Brain pericyte (primary cell): Measurements from ENCODE around the gene RSF1.

Source experiments
- DNase-seq: peaks from one replicate; pipeline ENCODE4 v3.0.0-alpha.2; 2012; ENCODE audit warnings: low read depth, low spot score

Gene RSF1

DNA sequence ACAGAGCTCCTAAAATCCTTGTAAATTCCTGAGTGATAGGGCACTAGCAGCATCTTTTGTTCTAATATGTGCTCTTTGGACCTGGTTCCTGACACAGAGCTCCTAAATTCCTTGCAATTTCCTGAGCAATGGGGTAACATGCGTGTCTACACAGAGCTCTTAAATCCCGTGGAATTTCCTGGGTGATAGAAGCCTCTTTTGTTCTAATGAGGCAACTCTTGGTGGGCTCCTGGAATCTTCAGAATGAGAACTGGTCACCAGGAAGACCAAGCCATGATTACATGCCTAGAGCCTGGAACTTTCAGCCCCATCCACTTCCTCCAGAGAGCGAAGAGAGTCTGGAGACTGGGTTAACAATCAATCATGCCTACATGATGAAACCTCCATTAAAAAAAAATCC lies 19.0 kb downstream of the RSF1 start:
- no peak for DNase-seq

DNA sequence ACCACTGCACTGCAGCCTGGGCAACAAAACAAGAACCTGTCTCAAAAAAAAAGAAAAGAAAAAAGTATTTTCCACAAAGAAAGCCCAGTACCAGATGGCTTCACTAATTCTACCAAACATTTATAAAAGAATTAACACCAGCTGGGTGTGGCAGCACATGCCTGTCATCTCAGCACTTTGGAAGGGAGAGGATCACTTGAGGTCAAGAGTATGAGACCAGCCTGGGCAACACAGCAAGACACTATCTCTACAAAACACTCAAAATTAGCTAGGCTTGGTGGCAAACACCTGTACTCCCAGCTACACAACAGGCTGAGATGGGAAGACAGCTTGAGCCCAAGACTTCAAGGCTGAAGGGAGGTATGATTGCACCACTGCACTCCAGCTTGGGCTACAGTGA lies 20.1 kb downstream of the RSF1 start:
- DNase-seq = no peak

DNA sequence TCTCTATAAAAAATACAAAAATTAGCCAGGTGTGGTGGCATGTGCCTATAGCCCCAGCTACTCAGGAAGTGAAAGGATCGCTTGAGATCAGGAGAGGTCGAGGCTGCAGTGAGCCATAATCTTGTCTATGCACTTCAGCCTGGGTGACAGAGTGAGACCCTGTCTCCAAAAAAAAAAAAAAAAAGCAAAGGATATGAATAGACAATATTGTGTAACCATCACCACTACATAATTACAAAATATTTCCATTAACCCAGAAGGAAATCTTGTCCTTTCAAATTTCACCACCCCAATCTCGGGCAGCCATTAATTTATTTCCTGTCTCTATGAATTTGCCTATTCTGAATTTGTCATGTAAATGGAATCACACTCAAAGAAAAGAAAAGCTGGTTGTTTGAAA lies 21.2 kb downstream of the RSF1 start:
- DNase-seq = no peak

DNA sequence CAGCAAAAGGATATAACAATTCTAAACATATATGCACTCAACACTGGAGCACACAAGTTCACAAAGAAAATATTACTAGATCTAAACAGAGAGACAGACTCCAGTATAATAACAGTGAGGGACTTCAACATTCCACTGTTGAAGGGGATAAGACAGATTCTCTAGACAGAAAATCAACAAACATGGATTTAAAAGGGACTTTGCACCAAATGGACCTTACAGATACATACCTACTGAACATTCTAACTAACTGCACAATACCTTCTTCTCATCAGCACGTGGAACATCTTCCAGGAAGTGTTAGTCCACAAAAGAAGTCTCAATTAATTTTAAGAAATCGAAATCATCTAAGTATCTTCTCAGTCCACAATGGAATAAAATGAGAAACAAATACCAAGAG lies 26.6 kb downstream of the RSF1 start:
- DNase-seq = no peak

DNA sequence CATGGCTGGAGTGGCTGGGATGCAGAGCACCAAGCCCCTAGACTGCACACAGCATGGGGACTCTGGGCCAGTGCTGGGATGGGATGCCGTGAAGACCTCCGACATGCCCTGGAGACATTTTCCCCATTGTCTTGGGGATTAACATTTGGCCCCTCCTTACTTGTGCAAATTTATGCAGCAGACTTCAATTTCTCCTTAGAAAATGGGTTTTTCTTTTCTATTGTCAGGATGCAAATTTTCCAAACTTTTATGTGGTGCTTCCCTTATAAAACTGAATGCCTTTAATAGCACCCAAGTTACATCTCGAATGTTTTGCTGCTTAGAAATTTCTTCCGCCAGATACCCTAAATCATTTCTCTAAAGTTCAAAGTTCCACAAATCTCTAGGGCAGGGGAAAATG lies 29.2 kb downstream of the RSF1 start:
- DNase-seq = no peak

DNA sequence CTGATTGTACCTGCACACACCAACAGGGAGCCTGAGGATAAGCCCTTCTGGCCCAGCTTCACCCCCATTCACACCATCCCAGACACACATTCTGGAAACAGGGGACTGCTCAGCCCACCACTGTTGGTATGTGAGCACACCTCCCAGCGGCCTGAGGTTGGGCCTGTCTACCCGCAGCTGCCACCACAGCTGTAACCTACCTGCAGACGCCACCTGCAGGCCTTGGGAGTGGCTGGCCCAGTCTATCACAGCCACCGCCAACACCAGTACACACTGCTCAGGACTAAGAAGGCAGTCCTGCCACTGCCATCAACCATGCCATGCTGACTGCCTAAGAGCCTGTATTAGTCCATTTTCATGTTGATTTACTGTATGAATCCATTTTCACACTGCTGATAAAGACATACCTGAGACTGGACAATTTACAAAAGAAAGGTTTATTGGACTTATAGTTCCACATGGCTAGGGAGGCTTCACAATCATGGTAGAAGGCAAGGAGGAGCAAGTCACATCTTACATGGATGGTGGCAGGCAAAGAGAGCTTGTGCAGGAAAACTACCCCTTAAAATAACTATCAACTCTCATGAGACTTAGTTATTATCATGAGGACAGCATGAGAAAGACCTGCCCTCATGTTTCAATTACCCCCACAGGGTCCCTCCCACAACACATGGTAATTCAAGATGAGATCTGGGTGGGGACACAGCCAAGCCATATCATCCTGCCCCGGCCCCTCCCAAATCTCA lies 30.6 kb downstream of the RSF1 start:
- DNase-seq = no peak

DNA sequence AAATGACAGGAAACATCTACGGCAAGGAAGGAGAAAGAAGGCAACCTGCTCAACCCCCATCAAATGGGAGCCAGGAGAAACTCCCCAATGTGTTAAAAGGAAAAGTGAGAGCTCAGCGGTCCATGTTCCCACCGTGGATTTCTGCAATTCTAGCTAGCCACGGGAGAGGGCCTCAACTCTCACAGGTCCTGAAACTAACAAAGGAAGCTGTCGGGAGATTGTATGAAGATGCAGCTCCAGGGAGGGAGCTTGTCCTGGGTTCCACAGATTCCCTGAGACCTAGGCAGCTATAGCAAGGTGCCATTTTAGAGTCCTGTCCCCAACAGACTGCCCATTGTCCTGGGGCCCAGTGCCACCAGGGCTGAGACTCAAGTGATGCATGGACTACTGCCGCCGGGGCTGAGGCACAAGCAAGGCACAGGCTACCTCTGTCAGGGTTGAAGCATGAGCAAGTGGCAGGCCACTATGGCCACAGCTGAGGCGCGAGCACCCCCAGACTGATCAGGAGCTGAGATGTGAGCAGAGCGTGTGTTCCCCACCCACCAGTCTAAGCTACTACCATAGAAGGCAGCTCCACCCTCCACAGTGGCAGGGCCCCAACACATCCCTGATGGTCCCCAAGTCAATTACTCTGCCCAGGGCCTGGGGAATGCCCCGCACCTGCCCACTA lies 31.3 kb downstream of the RSF1 start:
- DNase-seq = no peak

DNA sequence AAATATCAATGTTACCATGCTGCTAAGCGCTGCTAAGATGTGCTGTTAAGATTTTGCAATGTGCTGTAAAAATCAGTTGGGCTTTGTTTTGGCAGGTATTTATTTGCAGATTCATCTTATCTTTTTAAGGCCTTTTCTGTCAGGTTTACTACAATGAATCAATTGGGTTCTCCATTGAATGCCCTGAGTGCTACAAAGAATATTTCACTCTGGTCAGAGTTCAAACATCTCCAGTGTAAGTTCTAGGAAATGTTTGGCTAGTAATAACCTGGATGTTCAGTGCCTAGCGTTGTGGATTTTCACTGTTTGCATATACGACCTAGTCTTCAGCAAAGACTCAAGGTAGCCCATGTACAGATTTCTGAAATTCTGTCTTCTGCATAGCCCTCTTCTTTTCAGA lies 36.0 kb downstream of the RSF1 start:
- no peak for DNase-seq

DNA sequence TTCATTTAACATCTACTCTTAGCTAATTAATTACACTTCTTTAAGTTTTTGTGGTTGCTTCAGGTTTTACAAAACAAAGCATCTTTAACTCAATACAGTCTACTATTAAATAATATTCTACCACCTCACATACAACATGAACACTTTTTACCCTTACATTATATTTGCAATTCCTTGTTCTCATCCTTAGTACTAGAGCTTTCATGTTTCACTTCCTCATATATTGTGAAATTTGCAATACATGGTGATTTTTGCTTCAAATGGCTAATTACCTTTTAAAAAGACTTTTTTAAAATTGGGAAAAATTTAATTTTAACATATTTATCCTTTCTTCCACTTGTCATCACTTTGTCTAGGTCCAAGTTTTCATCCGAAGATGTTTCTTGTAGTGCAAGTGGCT lies 37.5 kb downstream of the RSF1 start:
- DNase-seq = no peak

DNA sequence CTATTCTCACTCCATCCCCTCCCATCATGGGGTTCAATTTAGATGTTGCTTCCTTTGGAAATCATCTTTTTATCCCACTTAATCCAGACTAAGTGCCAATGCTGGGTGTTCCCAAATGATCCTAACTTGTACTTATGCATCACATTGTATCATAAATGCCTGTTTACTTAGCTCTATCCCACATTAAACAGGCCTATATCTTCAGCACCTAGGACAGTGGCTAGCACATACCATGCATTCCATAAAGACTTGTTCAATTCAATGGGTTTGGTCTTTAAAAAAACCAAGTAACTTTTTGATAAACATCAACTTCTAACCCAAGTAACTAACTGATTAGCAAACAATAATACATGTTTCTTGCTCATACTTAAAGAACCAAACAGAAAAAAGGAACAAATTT lies 40.6 kb downstream of the RSF1 start:
- no peak for DNase-seq

DNA sequence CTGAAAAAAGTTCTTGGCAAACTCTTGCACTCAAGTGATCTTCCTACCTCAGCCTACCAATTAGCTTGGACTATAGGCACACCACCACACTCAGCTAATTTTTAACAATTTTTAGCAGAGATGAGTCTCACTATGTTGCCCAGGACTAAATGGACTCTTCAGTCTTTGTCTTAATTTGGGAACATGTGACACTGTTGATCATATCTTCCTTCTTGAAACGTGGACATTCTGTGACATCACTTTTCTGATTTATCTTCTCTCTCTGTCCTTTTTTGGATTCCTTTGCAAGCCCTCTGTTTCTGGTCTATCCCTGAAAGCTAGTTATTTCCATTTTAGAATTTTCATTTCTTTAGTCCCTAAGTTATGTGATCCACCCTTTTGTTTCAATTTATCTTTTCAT lies 42.0 kb downstream of the RSF1 start:
- DNase-seq = no peak

DNA sequence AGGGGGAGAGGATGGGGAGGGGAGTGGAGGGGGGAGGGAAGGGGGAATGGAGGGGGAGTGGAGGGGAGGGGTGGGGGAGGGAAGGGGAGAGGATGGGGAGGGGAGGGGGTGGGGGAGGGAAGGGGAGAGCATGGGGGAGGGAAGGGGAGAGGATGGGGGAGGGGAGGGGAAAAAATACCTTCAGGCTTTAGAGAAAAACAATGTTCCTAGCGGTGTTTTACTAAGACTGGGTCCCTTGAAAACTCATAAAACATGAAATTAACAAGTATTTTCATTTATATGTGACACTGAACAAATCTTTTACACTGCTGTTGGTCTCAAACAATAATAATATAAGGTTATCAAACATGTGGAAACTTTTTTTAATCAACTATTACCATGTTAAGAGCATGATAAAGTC lies 42.4 kb downstream of the RSF1 start:
- no peak for DNase-seq

DNA sequence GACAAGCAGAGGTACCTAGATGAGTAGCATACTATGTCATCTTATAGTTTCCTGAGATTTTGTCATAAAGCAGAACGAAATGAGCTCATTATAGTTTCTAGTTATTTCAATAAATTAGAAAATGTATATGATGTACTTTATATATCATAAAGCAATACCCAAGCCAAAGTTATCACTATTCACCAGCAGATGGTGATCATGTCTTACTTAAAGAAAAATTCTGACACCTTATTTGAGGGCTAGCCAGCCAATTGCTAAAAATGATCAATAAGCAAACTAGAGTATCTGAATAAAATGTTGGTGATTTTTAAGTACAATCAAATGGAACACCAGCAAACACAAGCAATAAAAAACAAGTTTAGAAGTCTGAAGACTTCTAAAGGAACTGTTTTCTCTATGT lies 44.1 kb downstream of the RSF1 start:
- DNase-seq = no peak

DNA sequence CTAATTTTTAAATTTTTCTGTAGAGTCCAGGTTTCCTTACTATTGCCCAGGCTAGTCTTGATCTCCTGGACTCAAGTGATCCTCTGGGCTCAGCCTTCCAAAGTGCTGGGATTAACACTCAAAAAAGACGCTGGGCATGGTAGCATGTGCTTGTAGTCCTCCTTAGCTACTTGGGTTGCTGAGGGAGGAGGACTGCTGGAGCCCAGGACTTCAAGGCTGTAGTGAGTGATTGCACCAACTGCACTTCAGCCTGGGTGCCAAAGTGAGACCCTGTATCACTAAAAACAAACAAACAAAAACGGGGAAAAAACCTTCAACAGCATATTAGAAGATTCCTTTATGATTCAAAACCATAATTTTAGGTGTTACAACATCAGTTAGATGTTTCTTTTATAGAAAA lies 44.6 kb downstream of the RSF1 start:
- no peak for DNase-seq

DNA sequence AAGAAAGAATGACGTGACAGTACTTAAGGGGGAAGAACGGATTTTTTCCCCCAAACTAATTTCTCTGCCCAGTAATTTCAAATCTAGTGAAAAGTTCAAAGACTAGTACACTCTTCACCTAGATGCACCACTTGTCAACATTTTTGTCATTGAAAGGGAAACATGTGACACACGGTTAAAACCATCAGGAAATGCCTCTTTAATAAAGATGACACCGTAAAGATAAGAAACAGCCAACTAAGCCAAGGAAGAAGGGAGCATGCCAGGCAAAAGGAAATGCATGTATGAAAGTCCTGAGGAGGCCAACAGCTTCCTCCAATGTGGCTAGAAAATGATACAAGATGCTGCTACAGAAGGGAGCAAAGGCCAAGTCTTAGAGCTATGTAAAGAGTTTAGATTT lies 49.4 kb downstream of the RSF1 start:
- no peak for DNase-seq

DNA sequence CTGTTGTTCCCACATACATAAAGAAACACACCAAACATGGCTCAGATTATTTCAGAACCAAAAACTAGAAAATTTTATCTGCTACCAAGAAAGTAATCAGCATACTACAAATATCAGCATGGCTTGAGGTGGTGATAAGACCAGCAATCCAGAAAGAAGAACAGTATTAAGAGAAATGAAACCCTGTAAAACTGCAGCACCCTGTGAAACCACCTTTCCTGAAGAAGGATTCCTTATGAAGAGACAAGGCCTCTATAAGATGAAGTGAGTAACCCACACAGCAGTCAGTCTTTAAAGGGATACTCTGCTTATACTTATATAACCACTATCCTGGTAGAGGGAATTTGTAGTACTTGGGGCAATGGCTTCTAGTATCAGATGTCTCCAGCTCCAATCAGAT lies 49.9 kb downstream of the RSF1 start:
- DNase-seq = no peak

DNA sequence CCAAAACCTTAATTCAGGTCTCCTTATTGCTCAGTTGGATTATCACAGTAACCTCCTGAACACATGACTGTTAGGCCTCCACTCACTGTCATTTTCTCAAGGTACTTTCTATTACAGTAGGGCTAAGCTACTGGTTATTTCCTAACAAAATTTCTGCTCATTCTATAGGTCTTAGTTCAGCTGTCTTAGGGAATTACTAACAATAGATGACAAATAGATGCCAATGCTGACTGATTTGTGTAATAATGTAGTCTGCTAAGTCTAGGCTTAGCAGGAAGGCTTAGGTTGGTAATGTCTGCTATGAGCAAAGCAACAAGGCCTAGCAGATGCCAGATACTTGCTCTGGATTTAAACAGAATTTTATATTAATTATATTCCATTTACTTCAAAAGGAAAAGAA lies 58.1 kb downstream of the RSF1 start:
- no peak for DNase-seq

DNA sequence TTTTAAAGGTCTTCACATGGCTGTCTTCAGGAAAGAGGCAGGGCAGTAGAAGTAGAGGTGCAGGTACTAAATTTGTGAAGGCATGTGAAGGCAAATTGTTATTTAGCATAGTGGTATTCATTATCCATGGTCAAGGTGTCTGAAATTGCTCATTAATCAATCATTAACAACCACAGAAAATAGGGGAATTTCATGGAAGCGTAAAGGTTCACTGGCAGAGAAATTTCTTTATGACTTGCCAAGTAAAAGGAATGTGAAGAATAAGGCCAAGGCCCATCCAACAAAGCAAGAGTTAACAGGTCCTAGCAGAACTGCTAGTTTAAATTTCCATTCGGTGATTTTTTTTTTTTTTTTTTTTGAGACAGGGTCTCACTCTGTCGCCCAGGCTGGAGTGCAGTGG lies 59.0 kb downstream of the RSF1 start:
- DNase-seq = no peak

DNA sequence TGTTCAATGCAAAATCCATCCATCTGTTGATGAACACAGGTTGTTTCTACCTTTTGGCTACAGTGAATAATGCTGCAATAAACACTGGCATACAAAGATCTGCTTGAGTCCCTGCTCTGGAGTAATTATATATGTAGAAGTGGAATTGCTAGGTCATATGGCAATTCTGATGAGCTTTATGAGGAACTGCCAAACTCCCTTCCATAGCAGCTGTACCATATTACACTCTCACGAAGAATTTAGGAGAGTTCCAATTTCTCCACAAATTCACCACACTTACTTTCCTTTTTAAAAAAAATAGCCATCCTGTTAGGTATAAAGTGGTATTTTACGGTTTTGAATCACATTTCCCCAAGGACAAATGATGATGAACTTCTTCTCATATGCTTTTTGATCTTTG lies 62.2 kb downstream of the RSF1 start:
- DNase-seq = no peak

DNA sequence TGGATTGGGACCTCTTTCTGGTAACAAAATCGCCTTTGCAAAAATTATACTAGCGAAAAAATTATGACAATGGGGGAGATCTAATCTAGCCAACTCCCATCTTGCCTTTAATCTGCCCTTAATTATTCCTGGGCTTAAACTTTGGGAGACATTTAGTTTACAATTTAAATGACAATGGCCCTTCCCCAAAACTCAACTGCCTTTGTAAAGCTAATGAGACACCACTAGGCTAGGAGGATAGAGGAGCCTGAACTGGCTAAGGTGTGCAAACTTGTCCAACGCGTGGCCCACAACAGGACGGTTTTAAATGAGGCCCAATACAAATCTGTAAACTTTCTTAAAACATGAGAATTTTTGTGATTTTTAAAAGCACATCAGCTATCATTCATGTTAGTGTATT lies 67.3 kb downstream of the RSF1 start:
- no peak for DNase-seq

DNA sequence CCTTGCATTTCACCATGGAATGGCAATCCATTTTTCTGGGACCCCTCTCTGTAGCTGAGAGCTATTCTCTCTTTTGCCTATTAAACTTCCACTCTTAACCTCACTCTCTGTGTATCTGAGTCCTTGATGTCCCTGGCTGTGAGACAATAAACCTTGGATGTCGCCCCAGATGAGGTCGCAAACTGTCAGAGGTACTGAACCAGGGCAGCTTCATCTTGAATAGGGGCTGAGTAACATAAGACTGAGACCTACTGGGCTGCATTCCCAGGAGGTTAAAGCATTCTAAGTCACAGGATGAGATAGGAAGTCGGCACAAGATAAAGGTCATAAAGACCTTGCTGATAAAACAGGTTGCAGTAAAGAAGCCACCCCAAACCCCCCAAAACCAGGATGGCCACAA lies 68.0 kb downstream of the RSF1 start:
- DNase-seq = no peak

DNA sequence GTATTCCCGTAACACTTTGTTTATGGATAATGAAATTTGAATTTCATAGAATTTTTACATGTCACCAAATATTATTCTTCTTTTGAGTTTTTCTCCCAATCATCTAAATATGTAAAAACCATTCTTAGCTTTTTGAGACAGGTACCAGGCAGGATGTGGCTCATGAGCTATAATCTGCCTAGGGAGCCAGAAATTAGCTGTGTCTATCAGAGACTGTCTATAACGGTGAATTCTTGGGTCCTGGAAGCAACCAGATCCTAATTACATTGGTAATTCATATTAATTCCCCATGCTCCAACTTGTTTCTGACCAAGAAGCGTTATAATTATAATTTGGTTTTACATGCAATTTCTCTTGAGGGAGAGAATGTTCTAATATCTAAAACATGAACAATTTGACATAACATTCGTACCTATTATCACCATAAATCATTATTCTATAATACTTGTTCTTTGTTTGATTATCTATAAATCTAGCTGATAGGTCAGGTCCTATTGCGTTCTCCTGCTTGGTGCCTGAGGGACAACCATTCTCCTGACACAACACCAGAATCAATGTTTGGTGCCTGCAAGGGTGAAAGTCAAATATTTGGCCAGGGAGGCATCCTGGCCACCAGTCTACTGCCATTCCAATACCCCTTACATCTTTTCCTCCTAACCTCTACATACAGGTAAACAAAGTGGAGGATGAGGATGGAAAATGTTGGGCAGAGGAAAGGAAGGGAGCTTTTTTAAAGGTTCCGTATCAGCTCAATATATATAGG lies 69.9 kb downstream of the RSF1 start:
- no peak for DNase-seq

DNA sequence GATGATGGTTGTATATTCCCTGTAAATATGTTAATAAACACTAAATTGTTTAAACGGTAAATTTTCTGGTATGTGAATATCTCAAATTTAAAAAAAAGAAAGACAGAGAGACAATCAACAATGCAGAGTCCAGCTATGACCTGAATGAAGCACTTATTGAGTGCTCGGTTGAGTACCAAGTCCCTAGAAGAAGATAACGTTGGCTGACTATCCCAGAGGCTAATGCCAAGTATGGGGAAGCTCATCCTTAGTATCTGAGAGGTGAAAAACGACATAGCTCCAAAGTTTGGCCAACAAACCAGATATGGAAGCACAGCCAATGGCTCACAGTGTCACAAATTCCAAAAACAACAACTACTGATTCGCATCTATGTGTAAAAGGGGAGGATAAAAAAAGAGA lies 71.3 kb downstream of the RSF1 start:
- DNase-seq = no peak
